Stimulated activated CD4-positive, alpha-beta T cell treated with anti-CD3 and anti-CD28 coated beads, Interleukin-1b, Interleukin-23, amount 100 ng/mL, for 24 hours (primary cell): ENCODE results near the gene PTPN4.
A peak's percentile ranks its signal among the peaks of the same experiment; 100 is the strongest.

Experiments
- DNase-seq, 4 experiments: peaks; one replicate each; pipeline ENCODE4 v3.0.0-alpha.2; 2020; ENCODE audit warnings: low read depth in 4 of 4, low spot score in 1 of 4

The PTPN4 gene

GRCh38 chr2:119732601-119733164 is 27.0 kb upstream of the PTPN4 start:
- no peak for DNase-seq

DNA sequence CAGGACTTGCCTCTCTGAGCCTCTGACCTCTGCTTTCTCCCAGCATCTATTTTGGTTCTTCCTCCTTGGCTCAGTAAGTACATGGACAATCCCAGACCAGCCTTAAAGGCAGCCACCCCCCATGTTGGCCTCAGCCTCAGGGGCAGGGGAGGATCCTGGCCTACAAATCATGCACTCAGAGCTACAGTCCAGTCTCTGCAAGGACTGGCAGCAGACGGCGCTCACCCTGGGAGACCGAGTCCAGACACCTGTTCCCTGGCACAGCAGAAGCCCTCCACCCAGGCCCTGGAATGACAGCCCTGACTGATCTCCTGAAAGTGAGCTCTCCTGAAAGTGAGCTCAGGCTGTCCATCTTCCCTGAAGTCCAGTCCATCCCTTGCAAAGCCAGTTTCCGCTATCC is 25.7 kb upstream of the PTPN4 start:
- DNase-seq = no peak

DNA sequence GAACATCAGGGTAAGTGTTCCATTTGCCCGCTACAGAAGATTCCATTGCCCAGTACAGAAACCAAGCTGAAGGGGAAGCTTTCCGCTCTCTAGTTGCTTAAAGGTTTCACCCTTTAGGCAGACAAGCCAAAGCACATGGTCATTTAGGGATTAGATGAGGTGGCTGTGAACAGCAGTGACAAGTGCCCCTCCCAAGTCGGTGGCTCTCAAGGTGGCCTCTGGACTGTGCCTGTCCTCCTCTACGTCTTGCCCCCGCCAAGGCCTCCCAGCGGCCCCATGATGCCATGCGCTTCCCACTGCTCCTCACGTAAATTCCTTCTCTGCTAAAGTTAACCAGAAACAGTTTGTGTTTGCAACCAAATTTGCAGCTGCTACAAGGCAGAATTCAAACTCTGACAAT is 24.2 kb upstream of the PTPN4 start:
- no peak for DNase-seq

DNA sequence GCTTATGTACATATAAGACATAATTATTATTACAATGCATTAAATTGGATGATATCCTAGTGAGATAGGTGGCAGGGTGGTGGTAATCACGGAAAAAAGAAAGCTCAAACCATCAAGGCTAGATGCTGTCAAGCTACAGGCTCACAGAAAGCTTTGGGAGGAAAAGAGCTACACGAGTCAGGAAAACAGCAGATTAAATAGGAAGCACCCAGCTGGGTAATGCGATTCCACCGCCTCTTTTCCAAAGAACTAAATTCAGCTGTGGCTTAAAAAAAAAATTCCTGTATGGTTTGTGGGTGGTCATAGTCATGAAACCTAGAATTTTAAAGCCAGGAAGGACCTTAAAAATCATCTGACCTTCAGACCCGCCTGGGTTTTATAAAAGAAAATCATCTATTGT is 23.7 kb upstream of the PTPN4 start:
- no peak for DNase-seq

- no peak for DNase-seq
Measured at GRCh38 chr2:119739580-119740255, 20.0 kb upstream of the PTPN4 start.

- DNase-seq = no peak
Measured at GRCh38 chr2:119741001-119741400, 18.7 kb upstream of the PTPN4 start.

DNA sequence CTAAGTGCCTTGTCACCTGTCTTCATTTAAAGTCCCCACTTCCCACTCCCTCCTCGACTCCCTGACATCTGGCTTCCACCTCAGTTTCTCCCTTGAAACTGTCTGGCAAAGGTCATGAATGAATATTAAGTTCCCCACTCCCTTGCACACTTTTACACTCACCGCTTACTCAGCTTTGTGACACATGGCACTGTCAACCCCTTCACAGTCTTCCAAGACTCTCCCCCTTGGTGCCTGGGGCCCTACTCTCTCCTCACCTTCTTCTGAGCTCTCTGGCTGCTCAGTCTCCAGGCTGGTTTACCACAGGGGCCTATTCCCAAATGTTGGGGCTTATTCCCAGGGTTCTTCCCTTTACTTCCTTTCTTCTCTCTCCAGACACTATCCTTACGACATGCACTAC is 17.9 kb upstream of the PTPN4 start:
- no peak for DNase-seq

DNA sequence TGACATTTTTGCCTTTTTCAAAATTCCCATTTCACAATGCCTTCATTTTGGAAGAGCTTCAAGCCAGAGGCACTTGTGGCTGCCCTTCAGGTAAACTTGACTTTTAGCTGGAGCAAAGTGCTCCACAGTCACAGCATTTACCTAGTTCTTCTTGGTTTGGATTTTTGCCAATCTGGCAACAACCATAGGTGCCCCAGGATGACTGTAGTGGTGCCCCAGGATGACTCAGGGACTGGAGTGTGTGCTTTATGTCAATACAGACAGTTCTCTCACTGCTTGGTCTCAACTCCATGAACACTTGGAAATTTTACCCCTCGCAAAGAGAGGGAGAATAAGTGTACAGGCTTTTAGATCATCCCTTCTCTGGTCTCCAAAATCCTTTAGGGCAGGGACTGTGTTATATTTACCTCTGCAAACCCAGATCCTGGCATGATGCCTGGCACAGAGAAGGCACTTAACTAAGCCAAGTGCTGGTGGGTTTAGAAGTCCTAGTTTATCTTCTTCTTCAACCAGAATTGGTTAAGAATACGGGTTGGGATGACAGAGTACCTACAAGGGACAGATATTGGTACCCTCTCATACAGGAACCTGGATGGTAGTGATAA is 15.3 kb upstream of the PTPN4 start:
- DNase-seq = no peak

GRCh38 chr2:119745566-119745965 is 14.2 kb upstream of the PTPN4 start:
- DNase-seq = no peak

- no peak for DNase-seq
Measured at GRCh38 chr2:119746836-119747686, 12.7 kb upstream of the PTPN4 start.

DNA sequence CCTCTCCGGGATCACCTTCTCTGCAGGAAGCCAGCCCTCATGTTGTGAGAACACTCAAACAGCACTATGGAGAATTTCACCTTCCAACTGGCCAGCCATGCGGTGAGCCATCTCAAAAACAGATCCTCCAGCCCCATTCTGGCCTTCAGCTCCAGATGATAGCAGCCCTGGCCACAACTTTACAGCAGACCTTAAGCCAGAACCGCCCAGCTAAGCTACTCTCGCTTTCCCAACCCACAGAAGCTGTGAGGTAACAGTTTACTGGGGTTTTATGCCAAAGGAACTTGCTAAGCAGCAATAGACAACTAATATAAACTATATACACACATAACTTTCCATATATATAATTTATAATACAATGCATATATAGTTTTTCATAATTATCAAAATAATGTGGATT is 11.6 kb upstream of the PTPN4 start:
- DNase-seq = no peak

GRCh38 chr2:119749477-119750012 is 10.2 kb upstream of the PTPN4 start:
- no peak for DNase-seq

DNA sequence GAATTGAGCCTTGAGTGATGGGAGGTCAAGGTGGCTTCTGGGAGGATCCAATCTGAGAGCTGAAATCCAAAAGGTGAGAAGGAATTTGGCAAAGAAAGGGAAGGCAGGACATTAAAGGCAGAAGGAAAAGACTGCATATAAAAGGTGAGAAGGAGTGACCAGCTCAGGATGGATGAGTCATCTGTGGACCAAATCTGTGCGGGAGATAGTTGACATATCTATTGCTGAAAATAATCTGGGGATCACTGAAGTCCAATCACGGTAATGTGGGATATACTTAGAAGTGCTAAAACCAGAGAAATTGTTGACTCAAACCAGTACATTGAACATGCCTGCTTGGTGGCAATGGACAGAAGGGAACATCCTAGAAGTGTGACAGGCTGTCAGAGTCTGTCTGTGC is 8.0 kb upstream of the PTPN4 start:
- no peak for DNase-seq

GRCh38 chr2:119753041-119753929 is 6.4 kb upstream of the PTPN4 start:
- no peak for DNase-seq

DNA sequence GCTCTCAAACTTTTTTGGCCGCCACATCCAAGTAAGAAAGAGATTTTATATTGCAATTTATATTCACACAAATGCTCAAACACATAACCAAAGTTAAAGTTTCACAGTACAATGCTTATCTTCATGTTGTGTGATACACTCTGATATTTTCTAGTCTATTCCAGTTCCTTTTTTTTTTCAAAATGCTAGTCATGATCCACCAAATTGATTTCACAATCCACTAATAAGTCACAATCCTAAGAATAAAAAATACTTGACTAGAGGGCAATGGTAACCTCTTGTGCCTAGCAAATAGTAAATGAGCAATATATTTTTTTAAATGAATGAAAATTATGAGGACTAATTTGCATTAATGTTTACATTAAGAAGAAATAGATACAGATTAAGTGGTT is 5.8 kb upstream of the PTPN4 start:
- no peak for DNase-seq

DNA sequence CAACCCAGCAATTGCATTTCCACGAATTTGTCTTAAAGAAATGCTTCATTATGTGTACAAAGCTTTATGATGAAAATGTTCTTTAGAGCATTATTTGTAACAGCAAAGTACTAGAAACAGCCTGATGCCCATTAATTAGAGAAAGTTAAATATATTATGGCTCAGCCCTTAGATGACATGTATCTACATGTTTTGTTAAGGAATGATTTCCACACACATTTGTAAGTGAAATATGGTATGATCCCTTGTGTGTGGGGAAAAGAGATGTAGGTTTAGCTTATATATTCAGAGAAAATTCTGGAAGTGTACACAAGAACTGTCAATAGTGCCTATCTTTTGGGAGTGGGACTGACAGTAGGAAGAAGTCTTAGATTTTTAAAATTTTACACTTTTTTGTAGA is 3.8 kb upstream of the PTPN4 start:
- DNase-seq = no peak

- DNase-seq = peak in 3 of 4 experiments; percentile 11 to 27 (median 22)
Measured at GRCh38 chr2:119756837-119757236, 2.9 kb upstream of the PTPN4 start.

GRCh38 chr2:119758881-119759450 is 756 bp upstream of the PTPN4 start:
- no peak for DNase-seq

GRCh38 chr2:119760237-119760955 is 674 bp downstream of the PTPN4 start:
- DNase-seq = peak in 1 of 4 experiments; percentile 12

DNA sequence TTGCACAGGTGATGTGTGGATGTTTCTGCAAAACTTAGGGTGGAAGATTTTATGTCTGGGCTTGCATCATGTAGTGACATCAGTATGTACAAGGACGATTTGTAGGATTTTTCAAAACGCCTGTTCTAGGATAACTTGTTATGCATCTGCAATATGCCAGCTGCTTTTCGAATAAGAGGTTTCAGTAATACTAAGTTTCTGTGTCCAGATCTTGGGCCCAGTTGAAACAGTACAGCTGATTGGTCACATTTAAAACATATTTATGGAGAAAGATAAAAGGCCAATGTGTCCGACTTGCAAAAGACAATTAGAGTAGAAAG is 1.2 kb downstream of the PTPN4 start:
- no peak for DNase-seq
